Trophoblast cell (in vitro differentiated cells and primary cell): ENCODE data around the gene FOXE1.

ENCODE experiments used
- DNase-seq, 2 donors: peaks; one replicate each; pipeline ENCODE4 v3.0.0-alpha.2; 2016
- H2AFZ ChIP-seq: 2 replicates; pipeline ENCODE4 v1.6.1; 2013; ENCODE audit warnings: low read length, moderate library complexity, mild to moderate bottlenecking; ENCODE audit not compliant: insufficient read depth, poor library complexity
- H2AK5ac ChIP-seq: 2 replicates; pipeline ENCODE4 v1.6.1; 2013; ENCODE audit warnings: mild to moderate bottlenecking, low read length
- H2BK120ac ChIP-seq: 2 replicates; pipeline ENCODE4 v1.6.1; 2013; ENCODE audit warnings: low read length, mild to moderate bottlenecking, moderate library complexity; ENCODE audit not compliant: insufficient read depth, poor library complexity
- H2BK12ac ChIP-seq: 2 replicates; pipeline ENCODE4 v1.6.1; 2013; ENCODE audit warnings: mild to moderate bottlenecking, low read length, moderate library complexity
- H2BK5ac ChIP-seq: 2 replicates; pipeline ENCODE4 v1.6.1; 2013; ENCODE audit warnings: low read length, low read depth, moderate library complexity, mild to moderate bottlenecking; ENCODE audit not compliant: poor library complexity
- H3K14ac ChIP-seq: 2 replicates; pipeline ENCODE4 v1.6.1; 2013; ENCODE audit warnings: mild to moderate bottlenecking, low read length
- H3K18ac ChIP-seq: 2 replicates; pipeline ENCODE4 v1.6.1; 2013; ENCODE audit warnings: mild to moderate bottlenecking, low read length
- H3K23ac ChIP-seq: 2 replicates; pipeline ENCODE4 v1.6.1; 2013; ENCODE audit warnings: low read length
- H3K27ac ChIP-seq: 2 replicates; pipeline ENCODE4 v1.5.1; 2013; ENCODE audit warnings: low read depth, mild to moderate bottlenecking, inconsistent platforms, low read length, moderate library complexity
- H3K27me3 ChIP-seq: 2 replicates; pipeline ENCODE4 v1.6.1; 2013; ENCODE audit warnings: inconsistent platforms, mild to moderate bottlenecking, low read length, moderate library complexity; ENCODE audit not compliant: insufficient read depth
- H3K36me3 ChIP-seq, 2 experiments: 1 replicate in 1 of 2; 2 replicates in 1 of 2; pipeline ENCODE4 v1.6.1; 2013; ENCODE audit warnings: low read length in 2 of 2, mild to moderate bottlenecking in 2 of 2, moderate library complexity in 1 of 2; ENCODE audit not compliant: insufficient read depth in 2 of 2, control insufficient read depth in 1 of 2
- H3K4ac ChIP-seq: 2 replicates; pipeline ENCODE4 v1.6.1; 2013; ENCODE audit warnings: low read depth, mild to moderate bottlenecking, low read length, moderate library complexity
- H3K4me1 ChIP-seq, 2 experiments: 1 replicate in 1 of 2; 2 replicates in 1 of 2; pipeline ENCODE4 v1.6.1; 2013; ENCODE audit warnings: low read length in 2 of 2, mild to moderate bottlenecking in 2 of 2, moderate library complexity in 1 of 2; ENCODE audit not compliant: insufficient read depth in 2 of 2, control insufficient read depth in 1 of 2
- H3K4me2 ChIP-seq: 2 replicates; pipeline ENCODE4 v1.6.1; 2013; ENCODE audit warnings: inconsistent platforms, mild to moderate bottlenecking, low read length, moderate library complexity
- H3K4me3 ChIP-seq: 2 replicates; pipeline ENCODE4 v1.5.1; 2013; ENCODE audit warnings: mild to moderate bottlenecking, low read depth, low read length, inconsistent platforms
- H3K79me1 ChIP-seq: one replicate; pipeline ENCODE4 v1.6.1; 2013; ENCODE audit warnings: low read length
- H3K79me2 ChIP-seq: 2 replicates; pipeline ENCODE4 v1.6.1; 2013; ENCODE audit warnings: low read length, mild to moderate bottlenecking; ENCODE audit not compliant: control insufficient read depth, insufficient read depth, poor library complexity
- H3K9ac ChIP-seq: 2 replicates; pipeline ENCODE4 v1.6.1; 2013; ENCODE audit warnings: mild to moderate bottlenecking, low read length
- H3K9me3 ChIP-seq: 2 replicates; pipeline ENCODE4 v1.6.1; 2013; ENCODE audit warnings: low read depth, mild to moderate bottlenecking, control low read depth, inconsistent platforms, low read length; ENCODE audit not compliant: insufficient read depth
- H4K12ac ChIP-seq: 2 replicates; pipeline ENCODE4 v1.6.1; 2013; ENCODE audit warnings: low read depth, mild to moderate bottlenecking, low read length, moderate library complexity
- H4K8ac ChIP-seq: 2 replicates; pipeline ENCODE4 v1.6.1; 2013; ENCODE audit warnings: low read depth, mild to moderate bottlenecking, low read length, moderate library complexity
- H4K91ac ChIP-seq: one replicate; pipeline ENCODE4 v1.6.1; 2013; ENCODE audit warnings: low read depth, mild to moderate bottlenecking, low read length, moderate library complexity
- WGBS: extraction: QIAGEN DNeasy Blood & Tissue Kit; methylation state at CpG from one replicate; pipeline ENCODE4 v1.1.7; 2013; ENCODE audit warnings: missing lambda C conversion rate; ENCODE audit not compliant: insufficient read length, insufficient coverage; ENCODE audit errors: extremely low coverage; 5-methylcytosine and 5-hydroxymethylcytosine counted together

FOXE1 gene

DNA sequence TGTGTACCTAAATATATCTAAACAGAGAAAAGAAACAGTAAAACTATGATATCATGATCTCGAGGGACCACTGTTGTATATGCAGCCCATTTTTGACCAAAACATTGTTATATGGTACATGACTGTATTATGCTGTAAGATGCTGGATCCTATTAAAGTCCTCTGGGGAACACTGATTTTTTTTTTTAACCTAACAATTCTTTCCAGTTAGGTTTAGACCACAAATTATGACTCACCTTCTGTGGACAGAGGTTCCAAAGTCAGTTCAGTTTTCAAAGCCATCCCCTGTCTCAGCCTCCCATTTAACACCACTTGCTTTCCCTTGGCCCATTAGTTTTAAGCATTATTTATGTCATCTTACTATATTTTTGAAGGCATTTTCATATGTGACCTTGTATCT, 42.2 kb downstream of the FOXE1 start:
- Histone ChIP-seq H4K12ac (no peak overlapping the region), H3K79me2 (no peaks in the 10 kb centered on the region), H2AFZ (no peak overlapping the region), H4K8ac (no peak overlapping the region), H3K4me1 (no peaks in the 10 kb centered on the region), H4K91ac (no peak overlapping the region), H3K14ac (no peak overlapping the region), H3K27me3 (no peaks in the 10 kb centered on the region), H2AK5ac (no peak overlapping the region), H2BK5ac (no peak overlapping the region), H3K18ac (no peak overlapping the region), H3K9ac (no peak overlapping the region), H3K79me1 (no peaks in the 10 kb centered on the region), H3K9me3 (no peaks in the 10 kb centered on the region), H3K23ac (no peak overlapping the region), H3K4ac (no peak overlapping the region), H3K4me3 (no peak overlapping the region), H2BK120ac (no peak overlapping the region), H3K36me3 (no peaks in the 10 kb centered on the region), H3K27ac (no peak overlapping the region), H2BK12ac (no peak overlapping the region), H3K4me2 (no peak overlapping the region)
- DNase-seq, result no peak
- WGBS, result no CpG with 5 or more reads among the region's 1 CpG

DNA sequence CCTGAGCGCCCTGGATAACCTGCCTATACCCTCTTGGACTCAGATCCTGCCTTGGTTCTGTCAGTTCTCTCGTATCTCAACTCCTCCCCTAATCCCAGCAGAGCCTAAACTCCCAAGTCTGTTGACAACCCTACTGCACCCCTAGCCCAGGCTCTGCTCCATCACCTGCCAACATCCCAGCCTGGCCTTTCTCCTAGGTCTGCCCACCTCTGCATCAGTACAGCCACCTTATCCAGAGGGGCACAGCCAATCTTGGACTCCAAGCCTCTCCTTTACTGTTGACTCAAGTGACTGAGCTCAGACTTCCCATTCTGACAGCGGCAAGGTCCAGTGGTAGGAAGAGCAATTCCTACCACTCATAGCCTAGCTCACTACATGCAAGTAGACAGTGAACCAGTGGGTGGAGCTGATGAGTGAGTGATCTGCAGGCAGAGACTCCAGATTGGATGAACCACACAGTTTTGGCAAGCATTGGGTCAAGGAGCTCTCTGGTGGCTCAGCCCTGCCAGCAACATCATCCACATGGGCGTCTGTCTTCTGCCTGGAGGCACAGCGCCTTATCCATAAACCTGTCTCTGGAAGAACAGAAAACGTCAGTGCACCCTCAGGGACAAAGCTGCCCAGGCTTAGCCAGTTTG, 42.8 kb downstream of the FOXE1 start:
- peak; percentile 13 to 30 for DNase-seq
- H3K23ac ChIP-seq, result no peak overlapping the region
- no peak overlapping the region for H4K12ac ChIP-seq
- no peaks in the 10 kb centered on the region for H3K27me3 ChIP-seq
- H3K4me1 ChIP-seq, result no peaks in the 10 kb centered on the region
- no peak overlapping the region for H4K91ac ChIP-seq
- H2BK12ac ChIP-seq, result no peak overlapping the region
- no peaks in the 10 kb centered on the region for H3K79me1 ChIP-seq
- H3K4ac ChIP-seq, result no peak overlapping the region
- no peaks in the 10 kb centered on the region for H3K79me2 ChIP-seq
- H2AK5ac ChIP-seq, result no peak overlapping the region
- H2BK120ac ChIP-seq, result no peak overlapping the region
- no peak overlapping the region for H3K14ac ChIP-seq
- H3K4me3 ChIP-seq, result peak overlapping the region; percentile 6
- H3K9ac ChIP-seq, result no peak overlapping the region
- H2AFZ ChIP-seq, result no peak overlapping the region
- H2BK5ac ChIP-seq, result no peak overlapping the region
- H3K27ac ChIP-seq, result no peak overlapping the region
- no peaks in the 10 kb centered on the region for H3K36me3 ChIP-seq
- no peak overlapping the region for H3K4me2 ChIP-seq
- H3K9me3 ChIP-seq, result no peaks in the 10 kb centered on the region
- H4K8ac ChIP-seq, result no peak overlapping the region
- WGBS, result no CpG with 5 or more reads among the region's 6 CpGs
- H3K18ac ChIP-seq, result no peak overlapping the region

DNA sequence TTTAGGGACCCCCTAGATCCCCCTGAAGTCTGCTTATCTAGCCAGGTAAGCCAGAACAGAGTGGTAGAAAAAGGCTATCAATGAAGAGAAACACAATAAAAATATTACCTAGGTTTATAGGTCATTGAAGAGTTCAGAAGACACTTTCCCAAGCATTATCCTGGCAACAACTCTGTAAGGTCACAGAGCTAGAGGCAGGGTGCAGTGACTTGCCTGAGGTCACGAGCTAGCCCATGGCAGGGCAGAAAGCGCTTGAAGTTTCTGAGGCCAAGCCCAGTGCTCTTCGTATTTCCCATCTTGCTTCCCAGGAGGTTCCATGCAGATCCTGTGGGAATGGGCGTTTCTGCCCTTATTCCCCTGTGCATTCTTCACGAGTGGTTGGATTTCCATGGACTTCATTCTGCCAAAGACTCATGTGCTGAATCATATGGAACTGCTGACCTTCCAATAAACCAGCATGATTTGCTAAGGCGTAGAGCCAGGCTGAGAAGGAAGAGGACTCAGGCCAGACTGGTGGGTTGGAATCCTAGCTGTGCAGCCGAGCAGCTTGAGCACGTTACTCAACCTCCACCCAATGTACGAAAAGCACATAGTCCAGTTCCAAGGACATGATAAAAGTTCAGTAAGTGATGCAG, 47.2 kb downstream of the FOXE1 start:
- H3K9ac ChIP-seq, result no peak overlapping the region
- no peak overlapping the region for H3K27ac ChIP-seq
- no peak overlapping the region for H3K4me2 ChIP-seq
- H3K9me3 ChIP-seq, result no peaks in the 10 kb centered on the region
- no peak overlapping the region for H3K18ac ChIP-seq
- no peak overlapping the region for H2AK5ac ChIP-seq
- no peaks in the 10 kb centered on the region for H3K79me2 ChIP-seq
- peaks cover 0 to 3% of the 10 kb centered on the region in 2 experiments for H3K36me3 ChIP-seq
- no peak overlapping the region for H2BK5ac ChIP-seq
- no peak for DNase-seq
- H3K14ac ChIP-seq, result no peak overlapping the region
- no peak overlapping the region for H3K23ac ChIP-seq
- no peak overlapping the region for H2AFZ ChIP-seq
- H2BK12ac ChIP-seq, result no peak overlapping the region
- no peaks in the 10 kb centered on the region for H3K79me1 ChIP-seq
- no CpG with 5 or more reads among the region's 9 CpGs for WGBS
- no peak overlapping the region for H3K4ac ChIP-seq
- no peak overlapping the region for H2BK120ac ChIP-seq
- no peaks in the 10 kb centered on the region for H3K27me3 ChIP-seq
- H4K91ac ChIP-seq, result no peak overlapping the region
- H3K4me3 ChIP-seq, result no peak overlapping the region
- no peaks in the 10 kb centered on the region for H3K4me1 ChIP-seq
- no peak overlapping the region for H4K12ac ChIP-seq
- no peak overlapping the region for H4K8ac ChIP-seq

DNA sequence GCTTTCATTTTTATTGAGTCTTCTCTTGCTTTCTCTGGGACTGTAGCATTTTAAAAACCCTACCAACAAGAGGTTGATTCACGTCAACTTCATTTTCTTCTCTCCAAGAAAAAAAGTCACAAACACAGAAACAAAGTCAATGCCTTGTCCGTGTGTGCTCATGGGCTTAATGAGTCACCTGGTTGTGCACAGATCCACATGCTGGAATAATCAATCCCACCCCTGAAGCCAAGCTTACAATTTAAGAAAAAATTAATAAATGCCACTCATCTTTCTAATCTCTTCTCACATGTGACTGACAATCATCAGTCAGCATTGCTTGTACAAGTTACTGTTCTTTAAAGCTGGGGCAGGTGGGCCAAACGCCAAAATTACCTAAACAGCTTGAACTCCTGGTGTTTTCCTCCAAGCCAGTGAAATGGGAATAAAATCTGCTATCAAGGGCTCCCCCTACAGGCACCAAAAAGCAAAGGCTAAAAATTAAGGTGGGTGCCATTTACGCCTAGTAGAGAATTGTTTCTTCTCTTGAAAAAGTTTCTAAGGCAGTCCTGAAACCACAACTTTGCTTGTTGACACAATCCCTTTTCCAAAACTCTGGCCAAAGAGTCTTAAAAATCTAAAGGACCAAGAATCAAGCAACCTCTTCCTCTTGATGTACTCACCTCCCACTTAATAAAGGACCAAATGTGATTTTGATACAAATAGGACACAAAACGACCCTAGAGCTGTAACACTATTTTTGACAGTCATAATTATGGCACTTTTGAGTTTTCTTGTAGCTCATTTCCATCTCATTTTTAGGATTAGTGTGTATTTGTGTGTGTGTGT, 47.9 kb downstream of the FOXE1 start:
- WGBS, result no CpG with 5 or more reads among the region's 5 CpGs

More for the DNA sequence above, 47.9 kb downstream of the FOXE1 start:
- H2BK12ac ChIP-seq, result no peak overlapping the region
- H3K14ac ChIP-seq, result no peak overlapping the region
- H2BK120ac ChIP-seq, result no peak overlapping the region
- H2BK5ac ChIP-seq, result no peak overlapping the region
- H3K4me3 ChIP-seq, result no peak overlapping the region
- H2AK5ac ChIP-seq, result no peak overlapping the region
- no peak overlapping the region for H3K18ac ChIP-seq
- H4K12ac ChIP-seq, result no peak overlapping the region
- no peaks in the 10 kb centered on the region for H3K27me3 ChIP-seq
- no peaks in the 10 kb centered on the region for H3K9me3 ChIP-seq
- H4K91ac ChIP-seq, result no peak overlapping the region
- H3K4ac ChIP-seq, result no peak overlapping the region
- H3K9ac ChIP-seq, result no peak overlapping the region
- H2AFZ ChIP-seq, result no peak overlapping the region
- peak in 1 of 2 donors; percentile 64 for DNase-seq
- H3K79me2 ChIP-seq, result no peaks in the 10 kb centered on the region
- no peak overlapping the region for H3K23ac ChIP-seq
- H3K4me2 ChIP-seq, result no peak overlapping the region
- H3K4me1 ChIP-seq, result no peaks in the 10 kb centered on the region
- no peaks in the 10 kb centered on the region for H3K79me1 ChIP-seq
- no peak overlapping the region for H4K8ac ChIP-seq
- peaks cover 0 to 3% of the 10 kb centered on the region in 2 experiments for H3K36me3 ChIP-seq
- H3K27ac ChIP-seq, result no peak overlapping the region
